ENCODE results near the gene SLC45A1. TPM values are rescaled to one million over a fixed set of nuclear protein-coding genes. Genes with fewer than 3 reads are reported as not detected.
A peak's percentile ranks its signal among the peaks of the same experiment; 100 is the strongest.

The SLC45A1 gene
- total RNA-seq, 2 donors from 2014 or later = 0.15 to 0.42 TPM

- Mint-ChIP-seq H3K27me3 (no peaks in the 10 kb centered on the region), H3K36me3 (ENCODE audit: low read depth) (no peaks in the 10 kb centered on the region), H3K4me1 (no peaks in the 10 kb centered on the region), H3K27ac (no peak overlapping the region), H3K9me3 (peaks cover 4% of the 10 kb centered on the region), H3K4me3 (no peak overlapping the region)
- ATAC-seq (replicated peaks) = no peak
Measured at GRCh38 chr1:8338526-8339202, 20.8 kb downstream of the SLC45A1 start.

- H3K4me3 Mint-ChIP-seq = no peak overlapping the region
- H3K36me3 Mint-ChIP-seq (ENCODE audit: low read depth) = no peaks in the 10 kb centered on the region
- H3K27me3 Mint-ChIP-seq = no peaks in the 10 kb centered on the region
- no peak overlapping the region for H3K27ac Mint-ChIP-seq
- peaks cover 4% of the 10 kb centered on the region for H3K9me3 Mint-ChIP-seq
- H3K4me1 Mint-ChIP-seq = no peaks in the 10 kb centered on the region
- ATAC-seq (replicated peaks) = no peak
Measured at GRCh38 chr1:8339203-8339600, 21.3 kb downstream of the SLC45A1 start.

- H3K9me3 Mint-ChIP-seq = peaks cover 4% of the 10 kb centered on the region
- no peaks in the 10 kb centered on the region for H3K27me3 Mint-ChIP-seq
- no peak overlapping the region for H3K4me3 Mint-ChIP-seq
- H3K36me3 Mint-ChIP-seq (ENCODE audit: low read depth) = no peaks in the 10 kb centered on the region
- no peak for ATAC-seq (replicated peaks)
- H3K27ac Mint-ChIP-seq = no peak overlapping the region
- no peaks in the 10 kb centered on the region for H3K4me1 Mint-ChIP-seq
Measured at GRCh38 chr1:8340448-8340847, 22.5 kb downstream of the SLC45A1 start.

- Mint-ChIP-seq H3K36me3 (ENCODE audit: low read depth) (no peaks in the 10 kb centered on the region), H3K27me3 (no peaks in the 10 kb centered on the region), H3K4me3 (no peak overlapping the region), H3K4me1 (peaks cover 3% of the 10 kb centered on the region), H3K9me3 (no peaks in the 10 kb centered on the region), H3K27ac (no peak overlapping the region)
- no peak for ATAC-seq (replicated peaks)
Measured at GRCh38 chr1:8342325-8342724, 24.4 kb downstream of the SLC45A1 start.

- no peaks in the 10 kb centered on the region for H3K36me3 Mint-ChIP-seq (ENCODE audit: low read depth)
- ATAC-seq (replicated peaks) = no peak
- no peak overlapping the region for H3K27ac Mint-ChIP-seq
- H3K27me3 Mint-ChIP-seq = no peaks in the 10 kb centered on the region
- peaks cover 3% of the 10 kb centered on the region for H3K4me1 Mint-ChIP-seq
- no peaks in the 10 kb centered on the region for H3K9me3 Mint-ChIP-seq
- no peak overlapping the region for H3K4me3 Mint-ChIP-seq
Measured at GRCh38 chr1:8343044-8343443, 25.1 kb downstream of the SLC45A1 start.

- Mint-ChIP-seq H3K36me3 (ENCODE audit: low read depth) (no peaks in the 10 kb centered on the region), H3K27ac (no peak overlapping the region), H3K4me3 (no peak overlapping the region), H3K9me3 (no peaks in the 10 kb centered on the region), H3K27me3 (no peaks in the 10 kb centered on the region), H3K4me1 (peaks cover 3% of the 10 kb centered on the region)
- ATAC-seq (replicated peaks) = no peak
Measured at GRCh38 chr1:8343464-8344001, 25.6 kb downstream of the SLC45A1 start.

- no peak for ATAC-seq (replicated peaks)
- no peaks in the 10 kb centered on the region for H3K36me3 Mint-ChIP-seq (ENCODE audit: low read depth)
- H3K4me1 Mint-ChIP-seq = peaks cover 7% of the 10 kb centered on the region
- H3K27me3 Mint-ChIP-seq = no peaks in the 10 kb centered on the region
- peak overlapping the region; percentile 7 for H3K27ac Mint-ChIP-seq
- H3K4me3 Mint-ChIP-seq = no peak overlapping the region
- no peaks in the 10 kb centered on the region for H3K9me3 Mint-ChIP-seq
Measured at GRCh38 chr1:8344893-8345507, 27.1 kb downstream of the SLC45A1 start.

GRCh38 chr1:8345621-8346415, 27.9 kb downstream of the SLC45A1 start:
- Mint-ChIP-seq H3K4me3 (no peak overlapping the region), H3K9me3 (no peaks in the 10 kb centered on the region), H3K27ac (peak overlapping the region; percentile 67), H3K4me1 (peaks cover 7% of the 10 kb centered on the region), H3K27me3 (no peaks in the 10 kb centered on the region), H3K36me3 (ENCODE audit: low read depth) (no peaks in the 10 kb centered on the region)
- no peak for ATAC-seq (replicated peaks)

GRCh38 chr1:8347635-8348034, 29.7 kb downstream of the SLC45A1 start:
- Mint-ChIP-seq H3K9me3 (no peaks in the 10 kb centered on the region), H3K36me3 (ENCODE audit: low read depth) (peaks cover 4% of the 10 kb centered on the region), H3K27ac (no peak overlapping the region), H3K4me1 (peaks cover 7% of the 10 kb centered on the region), H3K27me3 (no peaks in the 10 kb centered on the region), H3K4me3 (no peak overlapping the region)
- ATAC-seq (replicated peaks) = no peak

GRCh38 chr1:8348047-8348776, 30.3 kb downstream of the SLC45A1 start:
- H3K4me3 Mint-ChIP-seq = no peak overlapping the region
- H3K27ac Mint-ChIP-seq = peak overlapping the region; percentile 40
- H3K27me3 Mint-ChIP-seq = no peaks in the 10 kb centered on the region
- H3K36me3 Mint-ChIP-seq (ENCODE audit: low read depth) = peaks cover 9% of the 10 kb centered on the region
- H3K9me3 Mint-ChIP-seq = no peaks in the 10 kb centered on the region
- no peak for ATAC-seq (replicated peaks)
- H3K4me1 Mint-ChIP-seq = peaks cover 7% of the 10 kb centered on the region

GRCh38 chr1:8348777-8349472, 31.0 kb downstream of the SLC45A1 start:
- H3K4me3 Mint-ChIP-seq = no peak overlapping the region
- H3K27me3 Mint-ChIP-seq = no peaks in the 10 kb centered on the region
- H3K27ac Mint-ChIP-seq = peak overlapping the region; percentile 40
- peak; percentile 80 for ATAC-seq (replicated peaks)
- H3K9me3 Mint-ChIP-seq = no peaks in the 10 kb centered on the region
- peaks cover 14% of the 10 kb centered on the region for H3K36me3 Mint-ChIP-seq (ENCODE audit: low read depth)
- peaks cover 7% of the 10 kb centered on the region for H3K4me1 Mint-ChIP-seq

GRCh38 chr1:8349473-8349865, 31.6 kb downstream of the SLC45A1 start:
- H3K36me3 Mint-ChIP-seq (ENCODE audit: low read depth) = peaks cover 18% of the 10 kb centered on the region

GRCh38 chr1:8349961-8350360, 32.0 kb downstream of the SLC45A1 start:
- ATAC-seq (replicated peaks) = no peak
- H3K4me1 Mint-ChIP-seq = peaks cover 7% of the 10 kb centered on the region
- no peaks in the 10 kb centered on the region for H3K9me3 Mint-ChIP-seq
- H3K27ac Mint-ChIP-seq = no peak overlapping the region
- H3K27me3 Mint-ChIP-seq = no peaks in the 10 kb centered on the region
- peaks cover 23% of the 10 kb centered on the region for H3K36me3 Mint-ChIP-seq (ENCODE audit: low read depth)
- no peak overlapping the region for H3K4me3 Mint-ChIP-seq

More at GRCh38 chr1:8349473-8349865, 31.6 kb downstream of the SLC45A1 start:
- no peaks in the 10 kb centered on the region for H3K9me3 Mint-ChIP-seq
- H3K4me1 Mint-ChIP-seq = peaks cover 7% of the 10 kb centered on the region
- no peak overlapping the region for H3K4me3 Mint-ChIP-seq
- no peak overlapping the region for H3K27ac Mint-ChIP-seq
- no peak for ATAC-seq (replicated peaks)
- no peaks in the 10 kb centered on the region for H3K27me3 Mint-ChIP-seq
